ENCODE measurements around the gene SDHAF1.
A peak's percentile ranks its signal among the peaks of the same experiment; 100 is the strongest.
"Not testable (repeated sequence)": the region's sequence is repeated elsewhere in the genome, so short reads cannot be mapped to it uniquely, and the experiment has no call there.

Gene SDHAF1, protein sequence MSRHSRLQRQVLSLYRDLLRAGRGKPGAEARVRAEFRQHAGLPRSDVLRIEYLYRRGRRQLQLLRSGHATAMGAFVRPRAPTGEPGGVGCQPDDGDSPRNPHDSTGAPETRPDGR
- long read RNA-seq, donor 1, transcript SDHAF1-201 (1 exons, 1,117 nt), result major isoform, 30 of 30 reads
- long read RNA-seq, donor 1, partial matches to known transcripts, result 0 of 30 reads
- long read RNA-seq, donor 1, other reads (novel, unspliced or antisense), result 0 of 30 reads
- long read RNA-seq, donor 2, transcript SDHAF1-201 (1 exons, 1,117 nt), result major isoform, 31 of 31 reads
- long read RNA-seq, donor 2, partial matches to known transcripts, result 0 of 31 reads
- long read RNA-seq, donor 2, other reads (novel, unspliced or antisense), result 0 of 31 reads
- long read RNA-seq, donor 3, transcript SDHAF1-201 (1 exons, 1,117 nt), result major isoform, 15 of 15 reads
- long read RNA-seq, donor 3, partial matches to known transcripts, result 0 of 15 reads
- long read RNA-seq, donor 3, other reads (novel, unspliced or antisense), result 0 of 15 reads
- long read RNA-seq, donor 4, transcript SDHAF1-201 (1 exons, 1,117 nt), result major isoform, 15 of 15 reads
- long read RNA-seq, donor 4, partial matches to known transcripts, result 0 of 15 reads
- long read RNA-seq, donor 4, other reads (novel, unspliced or antisense), result 0 of 15 reads
- long read RNA-seq, donor 5, transcript SDHAF1-201 (1 exons, 1,117 nt), result major isoform, 25 of 25 reads
- long read RNA-seq, donor 5, partial matches to known transcripts, result 0 of 25 reads
- long read RNA-seq, donor 5, other reads (novel, unspliced or antisense), result 0 of 25 reads
- long read RNA-seq, donor 6, transcript SDHAF1-201 (1 exons, 1,117 nt), result major isoform, 37 of 37 reads
- long read RNA-seq, donor 6, partial matches to known transcripts, result 0 of 37 reads
- long read RNA-seq, donor 6, other reads (novel, unspliced or antisense), result 0 of 37 reads
- long read RNA-seq, donor 7, result 0 reads
- long read RNA-seq, donor 8, transcript SDHAF1-201 (1 exons, 1,117 nt), result major isoform, 28 of 28 reads
- long read RNA-seq, donor 8, partial matches to known transcripts, result 0 of 28 reads
- long read RNA-seq, donor 8, other reads (novel, unspliced or antisense), result 0 of 28 reads

DNA sequence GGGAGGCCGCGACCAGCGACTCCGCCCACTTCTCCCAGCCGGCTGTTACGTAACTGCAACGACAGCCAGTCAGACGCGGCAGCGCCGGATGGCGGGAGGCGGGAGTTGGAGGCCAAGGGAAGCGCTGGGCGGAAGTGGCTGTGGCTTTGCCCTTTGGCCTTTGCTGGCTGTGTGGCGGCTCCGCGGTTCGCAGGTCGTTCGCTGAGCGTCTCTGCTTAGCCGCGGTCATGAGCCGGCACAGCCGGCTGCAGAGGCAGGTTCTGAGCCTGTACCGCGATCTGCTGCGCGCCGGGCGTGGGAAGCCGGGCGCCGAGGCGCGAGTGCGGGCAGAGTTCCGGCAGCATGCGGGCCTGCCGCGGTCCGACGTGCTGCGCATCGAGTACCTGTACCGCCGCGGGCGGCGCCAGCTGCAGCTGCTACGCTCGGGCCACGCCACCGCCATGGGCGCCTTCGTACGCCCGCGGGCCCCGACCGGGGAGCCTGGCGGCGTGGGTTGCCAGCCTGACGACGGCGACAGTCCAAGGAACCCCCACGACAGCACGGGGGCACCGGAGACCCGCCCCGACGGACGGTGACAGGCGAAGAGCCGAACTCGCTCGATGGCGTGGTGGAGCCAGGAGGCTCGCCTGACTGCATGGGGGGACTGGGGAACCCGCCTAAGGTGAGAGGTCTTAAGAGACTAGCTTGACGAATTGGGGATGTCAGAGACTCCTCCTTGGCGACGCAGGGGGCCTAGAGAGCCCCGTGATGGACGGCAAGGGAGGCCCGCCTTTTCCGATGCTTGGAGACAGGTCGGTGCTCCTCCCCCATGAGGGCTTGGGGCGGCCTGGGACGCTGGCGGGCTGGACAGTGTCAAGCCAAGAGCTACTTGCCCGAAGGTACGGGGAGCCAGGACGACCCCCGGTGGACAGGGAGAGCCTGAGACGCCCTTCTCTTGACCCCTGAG lies at the start of gene SDHAF1:
TSS of gene SDHAF1 (plus strand) at position 141 of the 946 bp plus-strand sequence. CDS start at position 228, 87 bp downstream.
- DNase-seq, result peak; percentile 92

DNA sequence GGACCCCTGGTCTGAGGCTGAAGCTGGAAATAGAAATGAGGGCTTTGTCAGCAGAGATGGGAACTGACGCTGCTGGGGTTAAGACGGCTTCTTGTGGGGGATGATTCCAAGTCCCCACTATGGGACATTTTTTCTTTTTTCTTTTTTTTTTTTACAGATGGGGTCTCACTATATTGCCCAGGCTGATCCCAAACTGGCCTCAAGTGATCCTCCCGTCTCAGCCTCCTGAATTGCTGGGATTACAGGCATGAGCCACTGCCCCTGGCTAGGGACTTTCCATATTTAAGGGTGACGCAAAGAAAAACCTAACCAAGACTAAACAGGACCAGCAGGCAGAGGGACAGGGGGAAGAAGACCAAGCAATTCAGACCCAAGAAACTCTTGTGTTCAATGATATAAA lies 48.8 kb upstream of the SDHAF1 start:
- no peak for DNase-seq

DNA sequence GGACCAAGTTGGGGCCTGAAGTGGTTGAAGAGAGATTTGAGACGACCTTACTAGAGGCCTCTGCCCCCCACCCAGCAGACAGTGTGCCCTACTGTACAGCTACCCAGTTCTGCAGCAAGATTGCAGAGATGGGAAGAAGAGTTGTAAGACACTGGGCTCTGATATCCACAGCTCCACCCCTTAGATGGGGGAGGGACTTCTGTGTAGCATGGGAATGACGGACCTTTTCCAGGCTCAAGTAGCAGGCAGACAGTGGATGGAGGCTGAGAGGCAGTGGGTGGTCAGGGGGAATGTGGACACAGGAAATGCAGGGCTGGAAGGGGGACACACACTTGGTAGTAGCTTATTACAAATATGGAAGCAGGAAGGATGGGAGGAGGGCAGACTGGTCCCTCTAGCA lies 45.9 kb upstream of the SDHAF1 start:
- DNase-seq, result no peak

DNA sequence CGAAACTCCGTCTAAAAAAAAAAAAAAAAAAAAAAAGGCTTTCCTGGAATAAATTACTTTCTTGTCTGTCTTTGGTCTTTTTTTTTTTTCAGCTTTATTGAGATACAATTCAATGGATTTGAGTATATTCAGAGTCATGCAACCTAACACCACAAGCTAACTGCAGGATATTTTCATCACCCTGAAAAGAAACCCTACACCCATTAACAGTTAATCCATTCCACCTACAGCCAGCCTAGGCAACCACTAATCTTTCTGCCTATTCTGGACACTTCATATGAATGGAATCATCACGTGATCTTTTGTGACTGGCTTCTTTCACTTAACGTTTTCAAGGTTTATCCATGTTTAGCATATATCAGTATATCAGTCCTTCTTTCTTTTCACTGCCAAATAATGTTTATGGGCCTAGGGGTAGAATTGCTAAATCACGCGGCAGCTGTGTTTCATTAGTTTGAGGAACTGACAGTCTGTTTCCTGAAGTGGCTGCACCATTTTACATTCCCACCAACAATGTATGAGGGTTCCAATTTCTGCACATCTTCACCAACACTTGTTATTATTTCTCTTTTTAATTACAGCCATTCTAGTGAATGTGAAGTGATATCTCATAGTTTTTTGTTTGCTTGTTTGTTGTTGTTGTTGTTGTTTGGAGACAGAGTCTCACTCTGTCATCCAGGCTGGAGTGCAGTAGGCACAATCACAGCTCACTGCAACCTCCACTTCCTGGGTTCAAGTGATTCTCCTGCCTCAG lies 38.9 kb upstream of the SDHAF1 start:
- DNase-seq, result no peak

DNA sequence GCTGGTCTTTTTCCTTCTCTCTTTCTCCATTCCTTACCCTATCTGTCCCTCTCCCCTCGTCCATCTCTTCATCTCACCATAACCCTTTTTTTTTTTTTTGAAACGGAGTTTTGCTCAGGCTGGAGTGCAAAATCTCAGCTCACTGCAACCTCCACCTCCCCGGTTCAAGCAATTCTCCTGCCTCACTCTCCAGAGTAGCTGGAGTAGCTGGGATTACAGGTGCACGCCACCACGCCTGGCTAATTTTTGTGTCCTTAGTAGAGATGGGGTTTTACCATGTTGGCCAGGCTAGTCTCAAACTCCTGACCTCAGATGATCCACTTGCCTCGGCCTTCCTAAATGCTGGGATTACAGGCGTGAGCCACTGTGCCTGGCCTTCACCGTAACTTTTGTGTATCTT lies 37.6 kb upstream of the SDHAF1 start:
- DNase-seq, result not testable (repeated sequence)

DNA sequence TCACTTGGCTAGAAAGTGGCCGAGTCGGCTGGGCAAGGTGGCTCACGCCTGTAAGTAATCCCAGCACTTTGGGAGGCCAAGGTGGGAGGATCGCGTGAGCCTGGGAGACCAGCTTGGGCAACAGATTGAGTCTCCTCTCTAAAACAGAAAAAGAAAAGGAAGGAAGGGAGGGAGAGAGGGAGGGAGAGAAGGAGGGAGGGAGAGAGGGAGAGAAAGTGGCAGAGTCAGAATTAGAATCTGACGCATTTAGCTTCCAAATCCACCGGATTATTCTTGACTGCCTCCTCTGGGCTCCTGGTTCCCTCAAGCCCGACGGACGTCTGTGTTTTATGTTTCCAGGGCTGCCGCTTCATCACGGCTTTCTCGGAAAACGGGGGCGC lies 36.3 kb upstream of the SDHAF1 start:
- DNase-seq, result no peak

DNA sequence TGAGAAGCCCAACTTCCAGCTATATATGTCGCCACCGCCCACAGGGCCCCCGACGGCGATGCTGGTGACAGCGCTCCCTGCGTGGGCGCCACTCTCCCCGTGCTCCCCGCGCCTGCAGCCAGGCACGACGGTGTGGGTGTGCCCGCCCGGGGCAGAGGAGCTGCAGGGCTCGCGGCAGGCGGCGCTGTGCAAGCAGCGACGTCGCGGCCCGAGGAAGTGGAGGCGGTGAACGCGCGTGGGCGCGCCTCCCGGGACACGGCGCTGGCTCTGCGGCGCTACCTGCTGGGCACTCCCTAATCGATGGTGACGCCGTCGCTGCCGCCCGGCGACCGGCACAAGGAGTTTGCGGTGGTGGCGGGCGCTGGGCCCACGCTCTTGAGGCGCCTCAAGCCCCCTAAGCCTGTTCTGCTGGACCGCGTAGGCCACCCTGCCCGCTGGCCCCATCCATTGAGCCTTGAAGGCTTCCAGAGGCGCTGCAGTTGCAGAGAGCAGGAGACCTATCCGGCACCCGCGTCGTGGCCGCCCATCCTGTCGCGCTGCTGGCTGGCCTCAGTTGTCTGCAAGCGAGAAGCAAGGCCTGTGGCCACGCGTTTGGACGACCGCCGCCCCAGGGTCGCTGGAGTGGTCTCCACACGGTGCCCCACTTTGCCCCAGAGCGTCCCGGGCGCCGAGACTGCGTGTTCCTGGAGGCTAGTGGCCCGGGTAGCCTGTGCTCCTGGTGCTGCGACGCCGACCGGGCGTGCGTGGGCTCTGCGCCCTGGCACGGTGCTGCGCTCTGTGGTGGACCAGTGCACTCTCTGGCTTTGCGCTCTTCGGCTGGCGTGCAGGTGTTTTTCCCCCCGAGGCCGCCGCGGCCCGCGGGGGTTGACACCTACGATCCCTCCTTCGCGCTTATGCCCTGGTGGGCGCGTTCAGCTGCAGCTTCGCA lies 35.7 kb upstream of the SDHAF1 start:
- DNase-seq, result no peak

DNA sequence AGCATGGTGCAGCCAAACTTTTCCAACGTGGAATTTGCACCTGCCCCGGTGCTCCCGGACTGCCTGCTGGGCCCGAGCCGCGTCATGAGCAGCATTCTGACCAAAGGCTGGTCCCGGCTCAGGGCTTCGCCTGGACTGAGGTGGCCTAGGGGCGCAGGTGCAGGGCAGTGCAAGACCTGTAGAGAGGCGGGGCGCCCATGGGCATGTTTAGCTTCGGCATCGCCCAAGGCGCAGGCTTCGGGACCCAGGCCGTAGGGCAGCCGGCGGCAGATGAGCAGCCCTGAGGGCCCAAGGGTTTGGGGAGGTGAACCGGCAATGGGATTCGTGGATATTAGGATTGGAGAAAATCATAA lies 35.0 kb upstream of the SDHAF1 start:
- no peak for DNase-seq

DNA sequence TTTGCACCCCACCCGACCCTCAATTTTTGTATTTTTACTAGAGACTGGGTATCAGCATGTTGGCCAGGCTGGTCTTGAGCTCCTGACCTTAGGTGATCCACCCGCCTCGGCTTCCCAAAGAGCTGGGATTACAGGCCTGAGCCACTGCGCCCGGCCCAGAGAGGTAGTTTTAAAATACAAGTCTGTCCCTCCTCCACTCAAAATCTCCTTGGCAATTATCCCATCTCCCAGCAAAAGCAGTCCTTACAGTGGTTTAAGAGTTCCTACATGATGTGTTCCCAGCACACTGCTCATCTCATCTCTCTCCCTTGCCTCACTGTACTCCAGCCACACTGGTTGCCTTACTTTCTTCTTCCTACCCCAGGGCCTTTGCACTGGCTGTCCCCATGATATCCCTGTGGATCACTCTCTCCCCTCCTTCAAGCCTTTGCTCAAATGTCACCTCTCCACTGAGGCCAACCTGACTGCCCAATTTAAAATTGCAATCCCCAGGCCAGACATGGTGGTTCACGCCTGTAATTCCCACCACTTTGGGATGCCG lies 34.5 kb upstream of the SDHAF1 start:
- no peak for DNase-seq

DNA sequence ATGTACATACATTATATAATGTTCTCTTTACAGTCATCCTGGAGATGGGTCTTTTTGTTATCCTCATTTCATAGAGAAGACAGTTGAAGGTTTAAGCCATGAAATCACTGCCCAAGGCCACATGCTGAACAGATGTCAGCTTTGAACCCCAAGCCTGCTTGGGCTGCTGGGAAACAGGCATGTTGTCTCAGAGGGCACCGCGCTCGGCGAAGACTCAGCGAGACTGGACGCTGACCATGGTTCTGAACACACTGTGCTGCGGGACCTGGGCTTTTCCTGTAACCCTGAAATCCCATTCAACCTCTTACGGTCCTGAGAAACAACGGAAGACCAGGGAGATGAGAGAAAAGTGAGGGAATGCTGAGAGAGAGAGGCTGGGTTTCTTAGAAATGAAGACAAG lies 31.5 kb upstream of the SDHAF1 start:
- DNase-seq, result peak; percentile 40

DNA sequence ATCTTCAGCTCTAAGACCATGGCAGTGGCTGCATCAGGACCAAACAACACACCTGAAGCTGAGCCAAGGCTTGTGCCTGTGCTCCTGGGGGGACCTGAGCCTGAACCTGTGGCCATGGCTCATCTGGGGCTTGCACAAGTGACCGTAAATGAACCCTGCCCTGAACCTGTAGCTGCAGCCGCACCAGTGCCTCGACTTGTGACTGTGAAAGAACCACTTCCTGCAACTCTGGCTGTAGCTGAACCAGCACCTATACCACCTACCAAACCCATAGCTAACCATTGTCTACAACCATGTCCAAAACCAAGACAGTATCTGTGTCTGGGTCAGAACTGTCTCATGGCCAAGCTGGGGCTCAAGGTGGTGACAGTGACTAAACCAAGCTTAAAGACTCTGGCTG lies 28.2 kb upstream of the SDHAF1 start:
- no peak for DNase-seq

DNA sequence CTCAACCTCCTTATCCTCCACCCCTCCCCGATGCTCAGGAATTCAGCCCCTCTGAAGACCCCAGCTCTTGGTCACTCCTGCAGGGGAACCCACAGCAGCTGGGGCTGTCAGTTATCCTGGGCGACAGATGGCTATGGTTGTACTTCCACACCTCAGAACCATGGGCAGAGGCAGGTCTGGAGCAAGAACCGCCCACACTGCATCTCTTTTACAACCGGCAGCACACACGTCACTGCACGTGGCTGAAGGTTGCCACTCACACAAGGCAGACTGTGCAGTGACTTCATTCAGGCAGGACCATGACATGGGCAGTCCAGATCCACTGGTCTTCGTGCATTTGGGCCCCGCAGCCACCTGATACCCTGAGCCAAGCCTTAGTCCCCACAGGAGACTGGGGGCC lies 21.5 kb upstream of the SDHAF1 start:
- no peak for DNase-seq

DNA sequence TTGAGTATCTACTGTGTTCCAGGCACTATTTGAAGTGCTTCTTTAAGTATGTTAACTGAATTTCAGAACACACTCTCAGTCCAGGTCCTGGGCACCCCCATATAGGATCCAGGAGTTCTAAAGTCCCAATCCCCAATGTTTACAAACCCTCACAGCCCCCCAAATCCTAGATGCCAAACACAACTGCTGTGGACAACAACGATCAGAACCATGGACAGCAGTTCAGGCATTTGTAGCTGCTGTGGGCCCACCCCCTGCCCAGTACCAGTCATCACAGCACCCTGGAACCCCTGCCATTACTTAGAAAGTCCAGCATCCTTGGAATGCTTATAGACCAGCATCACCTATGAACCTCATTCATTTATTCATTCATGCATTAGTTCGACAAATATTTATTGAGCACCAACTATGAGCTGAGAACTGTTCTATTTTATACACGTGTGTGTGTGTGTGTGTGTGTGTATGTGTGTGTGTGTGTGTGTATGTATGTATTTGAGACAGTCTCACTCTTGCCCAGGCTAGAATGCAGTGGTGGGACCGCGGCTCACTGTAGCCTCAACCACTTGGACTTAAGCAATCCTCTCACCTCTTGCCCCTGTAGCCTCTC lies 19.3 kb upstream of the SDHAF1 start:
- peak; percentile 35 for DNase-seq

DNA sequence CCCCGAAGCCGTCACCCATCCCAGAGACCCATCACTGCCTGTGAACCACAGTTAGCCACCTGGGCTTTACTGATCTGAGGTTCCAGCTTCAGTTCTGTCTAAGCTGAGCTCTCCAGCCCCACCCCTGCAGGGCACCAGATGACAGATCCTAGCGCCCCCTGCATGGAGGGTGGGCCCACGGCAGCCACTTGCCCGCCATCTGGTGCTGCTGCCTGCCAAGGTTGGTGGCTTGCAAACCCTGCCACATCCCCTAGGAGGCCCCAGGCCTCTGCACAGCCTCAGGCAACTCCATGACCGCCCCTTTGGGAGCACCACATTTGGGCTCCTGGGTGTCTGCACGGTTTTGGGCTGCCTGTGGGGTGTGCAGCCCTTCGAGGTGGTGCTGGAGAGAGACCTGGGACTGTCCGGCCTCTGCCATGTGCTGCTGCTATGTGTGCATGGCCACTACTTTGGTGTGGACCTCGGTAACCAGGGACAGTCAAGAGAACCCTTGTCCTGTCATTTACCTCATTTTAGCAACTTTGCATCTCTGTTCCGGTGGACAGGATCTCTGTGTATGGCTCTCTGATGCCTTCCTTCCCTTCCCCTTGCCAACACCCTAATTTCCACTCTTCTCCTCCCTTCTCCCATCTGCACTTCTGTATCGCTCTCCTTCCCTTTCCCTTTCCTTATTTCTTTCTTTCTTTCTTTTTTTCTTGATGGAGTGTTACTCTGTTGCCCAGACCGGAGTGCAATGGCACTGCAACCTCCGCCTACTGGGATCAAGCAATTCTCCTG lies 17.4 kb upstream of the SDHAF1 start:
- no peak for DNase-seq

DNA sequence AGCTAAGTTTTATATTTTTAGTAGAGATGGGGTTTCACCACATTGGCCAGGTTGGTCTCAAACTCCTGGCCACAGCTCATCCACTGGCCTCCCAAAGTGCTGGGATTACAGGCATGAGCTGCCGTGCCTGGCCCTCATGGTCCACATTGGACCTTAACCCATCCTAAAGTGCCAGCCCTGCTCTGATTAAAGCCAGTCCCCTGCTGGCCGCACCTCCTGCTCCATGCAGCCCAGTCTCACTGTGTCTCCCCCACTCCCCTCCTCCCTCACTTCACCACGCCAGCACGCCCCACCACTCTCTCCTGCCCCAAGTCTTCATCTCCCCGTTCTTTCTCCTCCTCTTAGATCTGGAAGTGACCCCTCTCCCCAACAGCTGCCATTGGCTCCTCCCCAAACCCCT lies 16.7 kb upstream of the SDHAF1 start:
- DNase-seq, result no peak

DNA sequence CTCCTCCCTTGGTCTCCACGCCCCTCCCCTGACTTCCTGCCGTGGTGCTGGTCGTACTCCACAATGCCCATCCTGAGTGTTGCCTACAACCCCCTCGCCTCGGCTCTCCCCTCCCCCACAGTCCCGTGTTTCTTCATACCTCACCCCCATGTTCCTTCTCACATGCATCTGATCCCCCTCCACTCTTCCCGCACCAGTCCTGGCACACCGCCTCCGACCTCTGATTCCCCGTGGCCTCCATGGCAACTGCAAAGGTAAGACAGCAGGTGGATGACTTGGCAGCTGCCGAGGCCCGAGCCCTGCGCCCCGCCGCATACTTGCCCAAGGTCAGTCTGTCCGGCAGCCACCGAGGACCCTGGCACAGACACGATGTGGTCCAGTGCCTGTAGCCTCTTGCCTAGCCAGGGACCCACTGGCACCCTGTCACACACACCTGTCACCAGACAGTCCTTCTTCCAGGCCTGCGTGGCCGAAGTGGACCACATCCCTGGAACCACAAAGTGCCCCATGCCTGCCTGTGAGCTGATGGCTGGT lies 16.1 kb upstream of the SDHAF1 start:
- no peak for DNase-seq

DNA sequence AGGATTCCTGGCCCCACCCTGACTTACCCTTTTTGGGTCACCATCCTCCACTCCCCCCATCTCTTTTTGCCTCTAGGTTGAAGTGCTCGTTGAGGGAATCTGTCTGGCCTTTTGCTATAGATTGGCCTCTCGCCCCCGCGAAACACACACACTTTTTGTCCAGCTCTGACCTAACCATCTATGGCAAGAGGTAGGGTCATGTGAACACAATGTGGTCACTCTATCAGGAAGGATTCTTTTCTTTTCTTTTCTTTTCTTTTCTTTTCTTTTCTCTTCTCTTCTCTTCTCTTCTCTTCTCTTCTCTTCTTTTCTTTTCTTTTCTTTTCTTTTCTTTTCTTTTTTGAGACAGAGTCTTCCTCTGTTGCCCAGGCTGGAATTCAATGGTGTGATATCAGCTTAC lies 14.0 kb upstream of the SDHAF1 start:
- DNase-seq, result not testable (repeated sequence)

DNA sequence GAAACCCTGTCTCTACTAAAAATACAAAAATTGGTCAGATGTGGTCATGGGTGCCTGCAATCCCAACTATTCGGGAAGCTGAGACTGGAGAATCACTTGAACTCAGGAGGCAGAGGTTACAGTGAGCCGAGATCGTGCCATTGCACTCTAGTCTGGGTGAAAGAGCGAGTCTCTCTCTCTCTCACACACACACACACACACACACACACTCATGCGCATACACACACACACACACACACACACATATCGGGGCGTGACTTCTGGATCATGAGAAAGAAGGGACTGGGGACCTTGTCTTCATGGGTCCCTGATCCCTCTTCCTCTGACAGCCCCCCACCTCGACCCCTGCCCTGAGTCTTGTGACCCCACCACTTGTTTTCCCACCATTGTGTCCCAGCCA lies 11.8 kb upstream of the SDHAF1 start:
- DNase-seq, result no peak

All from right kidney (tissue), 9 donors.